HL-60 (cell line): ENCODE measurements around the gene COPB1.

Experiments
- DNase-seq, 2 experiments: peaks; one replicate each; pipeline ENCODE4 v3.0.0-alpha.2; 2010 to 2020; ENCODE audit warnings: low read depth in 1 of 2, low spot score in 1 of 2
- H3K27ac ChIP-seq: fragments of 250-450 bp; sonication (Bioruptor Pico); replicated peaks from 2 replicates; pipeline ENCODE4 v1.5.1; 2020; ENCODE audit warnings: mild to moderate bottlenecking, moderate library complexity
- H3K27me3 ChIP-seq: fragments of 250-450 bp; sonication (Bioruptor Pico); 2 replicates; pipeline ENCODE4 v1.5.1; 2021; ENCODE audit warnings: mild to moderate bottlenecking, moderate library complexity; ENCODE audit not compliant: insufficient read depth, poor library complexity, severe bottlenecking
- H3K4me3 ChIP-seq: replicated peaks from 2 replicates; pipeline ENCODE4 v1.5.1; 2011; ENCODE audit warnings: mild to moderate bottlenecking, control low read depth, low read length; ENCODE audit not compliant: insufficient read depth
- CTCF ChIP-seq: IDR thresholded peaks from one replicate; pipeline ENCODE4 v1.5.1; 2011; ENCODE audit warnings: low read length, control low read depth, inconsistent platforms; ENCODE audit not compliant: insufficient read depth
- GABPA ChIP-seq: IDR thresholded peaks from 2 replicates; pipeline ENCODE4 v1.6.1; 2012; ENCODE audit warnings: low read depth
- POLR2AphosphoS5 ChIP-seq: IDR thresholded peaks from 2 replicates; pipeline ENCODE4 v1.6.1; 2012; ENCODE audit warnings: low read depth
- REST ChIP-seq: IDR thresholded peaks from 2 replicates; pipeline ENCODE4 v1.6.1; 2012; ENCODE audit warnings: low read depth; ENCODE audit not compliant: insufficient replicate concordance
- SPI1 ChIP-seq: IDR thresholded peaks from 2 replicates; pipeline ENCODE4 v1.6.1; 2012; ENCODE audit warnings: low read depth, mild to moderate bottlenecking, borderline replicate concordance

Gene COPB1

GRCh38 chr11:14425621-14426020 lies 74.0 kb downstream of the COPB1 start:
- Histone ChIP-seq H3K27me3 (no peaks in the 10 kb centered on the region), H3K27ac (no peak overlapping the region), H3K4me3 (no peak overlapping the region)
- TF ChIP-seq REST (no peak), SPI1 (no peak), POLR2AphosphoS5 (no peak), CTCF (no peak), GABPA (no peak)
- no peak for DNase-seq

- no peak overlapping the region for H3K27ac ChIP-seq
Observed at GRCh38 chr11:14424096-14424495, 75.5 kb downstream of the COPB1 start.

GRCh38 chr11:14423633-14424032 lies 76.0 kb downstream of the COPB1 start:
- Histone ChIP-seq H3K27ac (no peak overlapping the region), H3K27me3 (no peaks in the 10 kb centered on the region), H3K4me3 (no peak overlapping the region)
- TF ChIP-seq SPI1, result no peak
- peak; percentile 23; the same call in 1 of the 2 replicates for TF ChIP-seq POLR2AphosphoS5
- peak in 1 of 2 experiments; percentile 57 for DNase-seq

More at GRCh38 chr11:14424096-14424495, 75.5 kb downstream of the COPB1 start:
- no peak for DNase-seq
- Histone ChIP-seq H3K4me3 (no peak overlapping the region), H3K27me3 (no peaks in the 10 kb centered on the region)
- no peak for TF ChIP-seq SPI1
- no peak for TF ChIP-seq CTCF
- TF ChIP-seq GABPA, result no peak
- no peak for TF ChIP-seq REST
- TF ChIP-seq POLR2AphosphoS5, result no peak

- TF ChIP-seq POLR2AphosphoS5 (no peak), GABPA (no peak), SPI1 (no peak), CTCF (no peak), REST (no peak)
- H3K27me3 ChIP-seq, result no peaks in the 10 kb centered on the region
- DNase-seq, result no peak
- H3K4me3 ChIP-seq, result no peak overlapping the region
- H3K27ac ChIP-seq, result no peak overlapping the region
Observed at GRCh38 chr11:14422814-14423182, 76.8 kb downstream of the COPB1 start.
